NT2/D1 (cell line): ENCODE measurements around the gene RNF130.

Source experiments
- DNase-seq: peaks from one replicate; pipeline ENCODE4 v3.0.0-alpha.2; 2011; ENCODE audit warnings: low read depth, low spot score
- H3K27me3 ChIP-seq: 2 replicates; pipeline ENCODE4 v1.6.0; 2011; ENCODE audit warnings: mild to moderate bottlenecking; ENCODE audit not compliant: insufficient read length, insufficient read depth
- H3K36me3 ChIP-seq: 2 replicates; pipeline ENCODE4 v1.6.1; 2011; ENCODE audit warnings: mild to moderate bottlenecking, low read length, mixed read lengths; ENCODE audit not compliant: insufficient read depth, insufficient read length
- H3K4me1 ChIP-seq: 2 replicates; pipeline ENCODE4 v1.5.1; 2011; ENCODE audit not compliant: insufficient read depth, insufficient read length
- H3K4me3 ChIP-seq: 2 replicates; pipeline ENCODE4 v1.5.1; 2011; ENCODE audit warnings: low read depth; ENCODE audit not compliant: insufficient read length
- H3K9ac ChIP-seq: 2 replicates; pipeline ENCODE4 v1.6.0; 2011; ENCODE audit warnings: low read depth; ENCODE audit not compliant: insufficient read length
- H3K9me3 ChIP-seq: 2 replicates; pipeline ENCODE4 v1.5.1; 2011; ENCODE audit warnings: mild to moderate bottlenecking, low read length; ENCODE audit not compliant: insufficient read depth
- SUZ12 ChIP-seq: IDR thresholded peaks from 2 replicates; pipeline ENCODE4 v1.6.1; 2011; ENCODE audit not compliant: insufficient read length, insufficient read depth; ENCODE audit errors: extremely low read depth
- YY1 ChIP-seq: IDR thresholded peaks from 2 replicates; pipeline ENCODE4 v1.6.1; 2011; ENCODE audit not compliant: insufficient read length, insufficient read depth
- ZNF274 ChIP-seq: IDR thresholded peaks from 2 replicates; pipeline ENCODE4 v1.6.1; 2011; ENCODE audit warnings: mild to moderate bottlenecking, low read depth, low read length

RNF130 gene

DNA sequence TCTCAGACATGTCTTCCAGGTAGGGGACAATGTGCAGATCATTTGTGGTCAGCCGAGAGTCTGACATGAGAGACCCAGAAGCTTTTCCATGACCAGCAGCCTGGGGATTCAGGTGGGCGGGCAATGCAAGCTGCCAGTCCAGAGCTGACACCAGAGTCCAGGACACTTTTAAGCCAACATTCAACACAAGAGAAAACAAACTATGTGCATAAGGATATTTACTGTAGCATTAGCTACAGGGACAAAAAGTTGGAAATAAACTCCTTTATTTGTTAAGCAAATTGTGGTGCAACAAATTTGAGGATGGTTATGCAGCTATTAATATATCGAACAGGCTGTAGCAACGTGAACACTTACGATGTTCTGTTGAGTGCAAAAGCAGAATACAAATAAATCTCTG lies 9.9 kb upstream of the RNF130 start:
- Histone ChIP-seq H3K9me3 (peaks cover 28% of the 10 kb centered on the region; the same call in 1 of the 2 replicates), H3K27me3 (no peaks in the 10 kb centered on the region), H3K36me3 (no peaks in the 10 kb centered on the region), H3K4me3 (no peak overlapping the region), H3K9ac (no peak overlapping the region), H3K4me1 (peaks cover 8% of the 10 kb centered on the region)
- TF ChIP-seq ZNF274, result no peak
- no peak for TF ChIP-seq YY1
- TF ChIP-seq SUZ12, result no peak
- DNase-seq, result no peak

- peaks cover 28% of the 10 kb centered on the region; the same call in 1 of the 2 replicates for H3K9me3 ChIP-seq
- H3K9ac ChIP-seq, result no peak overlapping the region
- no peaks in the 10 kb centered on the region for H3K36me3 ChIP-seq
- H3K4me1 ChIP-seq, result peaks cover 8% of the 10 kb centered on the region
- DNase-seq, result no peak
- H3K27me3 ChIP-seq, result no peaks in the 10 kb centered on the region
- no peak for TF ChIP-seq YY1
- no peak for TF ChIP-seq ZNF274
- no peak for TF ChIP-seq SUZ12
- H3K4me3 ChIP-seq, result no peak overlapping the region
These were observed 9.1 kb upstream of the RNF130 start for GRCh38 chr5:180080486-180081280.

DNA sequence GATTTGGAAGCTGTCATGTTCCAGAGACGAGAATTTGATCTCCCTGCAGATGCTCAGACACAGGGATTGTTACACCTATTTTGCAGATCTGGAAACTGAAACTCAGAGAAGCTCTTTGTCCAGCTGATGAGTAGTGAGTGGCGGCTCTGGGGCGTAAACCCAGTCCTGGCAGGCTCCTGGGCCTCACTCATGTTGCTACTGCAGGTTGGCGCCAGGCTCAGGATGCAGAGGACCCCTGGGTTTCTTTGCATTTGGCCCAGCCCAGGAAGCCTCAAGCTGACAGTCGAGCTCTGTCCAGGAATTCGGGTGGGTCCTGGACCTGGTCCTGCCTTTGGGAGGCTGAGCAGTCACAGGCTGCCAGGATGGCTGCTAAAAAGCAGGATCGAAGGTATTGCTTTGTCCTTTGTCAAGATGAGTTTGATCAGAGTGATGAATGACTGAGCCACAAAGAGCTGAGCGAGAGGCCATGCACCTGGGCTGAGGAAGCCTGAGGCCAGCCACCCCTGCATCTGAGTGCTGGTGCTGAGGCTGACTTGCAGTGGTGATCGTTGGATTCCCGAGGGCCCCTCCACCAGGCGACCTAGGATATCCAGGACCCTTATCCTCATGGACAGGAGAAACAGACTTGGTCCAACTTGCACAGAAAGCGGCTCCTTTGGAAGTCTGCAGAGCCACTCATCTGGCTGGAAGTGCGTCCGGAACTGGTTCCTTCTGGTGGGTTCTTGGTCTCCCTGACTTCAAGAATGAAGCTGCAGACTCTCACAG lies 8.3 kb upstream of the RNF130 start:
- no peak overlapping the region for H3K9ac ChIP-seq
- no peaks in the 10 kb centered on the region for H3K27me3 ChIP-seq
- no peaks in the 10 kb centered on the region for H3K36me3 ChIP-seq
- H3K4me3 ChIP-seq, result no peak overlapping the region
- H3K4me1 ChIP-seq, result peaks cover 8% of the 10 kb centered on the region
- DNase-seq, result no peak
- peaks cover 28% of the 10 kb centered on the region; the same call in 1 of the 2 replicates for H3K9me3 ChIP-seq
- no peak for TF ChIP-seq SUZ12
- TF ChIP-seq YY1, result no peak
- no peak for TF ChIP-seq ZNF274

DNA sequence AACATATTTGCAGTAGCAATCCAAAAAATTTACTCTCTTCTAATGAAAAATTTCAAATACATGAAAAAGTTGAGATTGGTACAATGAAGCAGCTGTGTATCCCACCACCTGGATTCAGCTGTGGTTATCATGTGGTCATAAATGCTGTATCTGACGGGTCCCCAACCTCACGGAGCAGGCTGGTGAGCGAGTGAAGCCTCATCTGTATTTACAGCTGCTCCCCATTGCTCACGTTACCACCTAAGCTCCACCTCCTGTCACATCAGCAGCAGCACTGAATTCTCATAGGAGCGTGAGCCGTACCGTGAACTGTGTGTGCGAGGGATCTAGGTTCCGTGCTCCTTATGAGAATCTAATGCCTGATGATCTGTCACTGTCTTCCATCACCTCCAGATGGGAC lies 6.8 kb upstream of the RNF130 start:
- no peak for TF ChIP-seq YY1
- no peak for TF ChIP-seq ZNF274
- TF ChIP-seq SUZ12, result no peak
- peaks cover 18% of the 10 kb centered on the region; the same call in 1 of the 2 replicates for H3K9me3 ChIP-seq

DNA sequence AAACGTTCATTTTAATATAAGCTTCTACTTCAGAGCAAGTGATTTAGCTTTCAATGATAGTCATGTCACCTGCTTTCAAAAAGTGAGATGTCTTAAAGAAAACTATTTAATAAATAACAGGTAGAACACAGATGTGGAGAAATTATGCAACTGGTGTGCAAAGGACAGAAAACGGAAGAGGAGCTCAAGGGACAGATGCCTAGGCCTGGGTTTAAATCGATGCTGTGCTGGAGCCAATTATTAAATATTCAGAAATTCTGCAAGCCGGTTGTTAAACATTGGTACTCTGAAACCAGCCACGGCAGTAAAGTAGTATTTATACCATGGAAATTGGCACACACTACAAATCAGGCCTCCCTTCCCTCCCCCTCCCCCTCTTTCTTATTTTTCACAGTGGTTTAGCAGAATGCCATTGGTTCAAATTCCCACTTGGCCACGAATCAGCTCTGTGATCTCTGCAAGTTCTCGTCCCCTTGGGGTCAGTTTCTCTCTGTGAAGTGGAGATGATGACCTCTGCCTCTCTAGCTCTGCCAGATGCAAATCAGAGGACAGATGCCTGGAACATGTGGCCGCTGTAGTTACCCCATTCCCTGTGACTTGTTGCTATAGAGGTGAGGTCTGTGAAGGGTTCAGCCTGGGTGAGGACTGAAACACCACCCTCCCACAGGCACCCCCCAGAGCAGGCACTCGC lies 6.2 kb upstream of the RNF130 start:
- TF ChIP-seq SUZ12, result no peak
- TF ChIP-seq YY1, result no peak
- no peak for TF ChIP-seq ZNF274
- Histone ChIP-seq H3K4me1 (no peaks in the 10 kb centered on the region), H3K36me3 (no peaks in the 10 kb centered on the region), H3K4me3 (no peak overlapping the region), H3K9ac (no peak overlapping the region), H3K9me3 (peaks cover 21% of the 10 kb centered on the region), H3K27me3 (peaks cover 9% of the 10 kb centered on the region)
- no peak for DNase-seq

More for the DNA sequence above, 6.8 kb upstream of the RNF130 start:
- DNase-seq, result no peak
- Histone ChIP-seq H3K4me3 (no peak overlapping the region), H3K36me3 (no peaks in the 10 kb centered on the region), H3K4me1 (no peaks in the 10 kb centered on the region), H3K27me3 (peaks cover 5% of the 10 kb centered on the region), H3K9ac (no peak overlapping the region)

- H3K36me3 ChIP-seq, result no peaks in the 10 kb centered on the region
- TF ChIP-seq ZNF274 (no peak), SUZ12 (no peak), YY1 (no peak)
- H3K4me1 ChIP-seq, result no peaks in the 10 kb centered on the region
- DNase-seq, result no peak
- H3K9me3 ChIP-seq, result peaks cover 14% of the 10 kb centered on the region
- H3K27me3 ChIP-seq, result peaks cover 17% of the 10 kb centered on the region
- H3K4me3 ChIP-seq, result no peak overlapping the region
- no peak overlapping the region for H3K9ac ChIP-seq
These were observed 4.1 kb upstream of the RNF130 start for GRCh38 chr5:180075703-180076102.

GRCh38 chr5:180074462-180074861 lies 2.9 kb upstream of the RNF130 start:
- TF ChIP-seq YY1 (no peak), ZNF274 (no peak), SUZ12 (no peak)
- Histone ChIP-seq H3K27me3 (peaks cover 17% of the 10 kb centered on the region), H3K4me3 (no peak overlapping the region), H3K36me3 (no peaks in the 10 kb centered on the region), H3K9me3 (peaks cover 10% of the 10 kb centered on the region), H3K4me1 (no peaks in the 10 kb centered on the region), H3K9ac (no peak overlapping the region)
- DNase-seq, result no peak
